ENCODE results near the gene NSUN7.

NSUN7 gene

DNA sequence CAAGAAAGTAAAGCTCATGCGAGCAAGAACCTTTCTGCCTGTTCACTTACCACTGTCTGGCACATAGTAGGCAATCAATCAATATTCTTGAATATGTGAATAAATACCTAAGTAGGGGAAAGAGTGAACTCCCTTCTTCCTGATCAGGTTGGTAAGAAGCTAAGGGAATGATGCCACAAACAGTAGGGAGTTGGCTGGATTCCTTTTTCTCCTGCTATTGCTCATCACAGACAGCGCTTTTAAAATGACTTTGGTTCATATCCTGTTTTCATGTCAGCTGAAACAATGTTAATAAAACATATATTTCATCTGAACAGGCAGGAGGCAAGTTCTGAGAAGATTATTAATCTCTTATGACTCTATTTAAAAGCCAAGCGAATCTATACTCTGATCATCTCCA lies 99.2 kb downstream of the NSUN7 start:
- DNase-seq: no peak

- no peak for DNase-seq
Measured at GRCh38 chr4:40850496-40850895, 100.7 kb downstream of the NSUN7 start.

DNA sequence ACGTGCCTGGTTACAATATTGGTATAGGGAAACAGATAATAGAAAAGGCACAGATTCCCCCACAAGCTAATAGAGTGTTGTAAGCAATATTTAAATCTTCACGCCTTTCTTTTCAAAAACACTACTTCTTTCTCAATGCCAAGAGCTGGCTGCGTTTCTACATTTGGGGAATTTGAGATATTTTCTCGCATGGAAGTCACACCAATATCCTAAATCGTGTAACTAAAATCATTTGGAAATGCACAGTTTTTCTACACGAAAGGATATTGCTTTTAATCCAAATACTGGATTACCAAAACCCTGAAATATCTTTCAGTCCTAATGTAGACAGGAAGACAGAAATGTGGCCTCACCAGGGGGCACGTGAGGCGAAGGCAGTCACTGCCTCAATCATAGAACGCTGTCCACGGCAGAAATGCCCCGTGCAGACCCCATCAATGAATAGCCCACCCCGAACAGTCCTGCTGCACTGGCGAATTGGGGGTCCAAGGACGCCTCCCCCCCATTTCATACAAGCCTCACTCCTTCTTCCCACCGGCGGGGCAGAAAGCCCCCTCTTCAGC lies 106.6 kb downstream of the NSUN7 start:
- DNase-seq: no peak

- DNase-seq: peak; percentile 48
Measured at GRCh38 chr4:40856840-40857362, 107.1 kb downstream of the NSUN7 start.

DNA sequence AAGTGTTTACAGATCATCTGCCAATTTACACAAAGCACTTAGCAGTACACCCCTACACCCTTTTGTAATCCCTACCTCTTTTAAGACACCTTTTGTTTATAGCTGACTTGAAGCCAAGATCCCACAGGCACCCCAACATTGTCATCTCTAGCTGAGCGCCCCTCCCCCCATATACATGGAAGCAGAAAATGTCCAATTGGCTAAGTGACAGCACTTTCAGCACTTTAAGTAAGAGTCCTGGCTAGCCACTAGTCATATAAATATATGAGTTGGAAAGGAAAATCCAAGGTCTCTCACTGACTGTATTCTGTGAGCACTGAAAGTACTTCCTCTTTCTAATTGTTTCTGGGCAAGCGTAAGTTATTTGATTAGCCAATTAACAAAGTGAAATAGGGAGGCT lies 108.2 kb downstream of the NSUN7 start:
- DNase-seq: no peak

- no peak for DNase-seq
Measured at GRCh38 chr4:40858962-40859361, 109.2 kb downstream of the NSUN7 start.
